ENCODE results near the gene SEMA4C.

Gene SEMA4C

GRCh38 chr2:96884299-96885094 lies 14.6 kb upstream of the SEMA4C start:
- no peak overlapping the region for H3K4me3 ChIP-seq
- peak overlapping the region in 2 of 21 experiments; percentile 1 to 35 for H3K27ac ChIP-seq

GRCh38 chr2:96883306-96883705 lies 13.4 kb upstream of the SEMA4C start:
- H3K27ac ChIP-seq = peak overlapping the region in 8 of 21 experiments; percentile 2 to 81 (median 68)

GRCh38 chr2:96882906-96883305 lies 13.0 kb upstream of the SEMA4C start:
- no peak overlapping the region for H3K4me3 ChIP-seq
- H3K27ac ChIP-seq = peak overlapping the region in 19 of 21 experiments; percentile 32 to 81 (median 62)

More at GRCh38 chr2:96883306-96883705, 13.4 kb upstream of the SEMA4C start:
- no peak overlapping the region for H3K4me3 ChIP-seq

GRCh38 chr2:96882230-96882629 lies 12.3 kb upstream of the SEMA4C start:
- peak overlapping the region in 20 of 21 experiments; percentile 32 to 81 (median 60) for H3K27ac ChIP-seq

GRCh38 chr2:96881349-96882195 lies 11.7 kb upstream of the SEMA4C start:
- peak overlapping the region in 19 of 21 experiments; percentile 32 to 81 (median 62) for H3K27ac ChIP-seq
- H3K4me3 ChIP-seq = no peak overlapping the region

More at GRCh38 chr2:96882230-96882629, 12.3 kb upstream of the SEMA4C start:
- no peak overlapping the region for H3K4me3 ChIP-seq

- Histone ChIP-seq H3K27ac (peak overlapping the region in 4 of 21 experiments; percentile 32 to 72 (median 46)), H3K4me3 (no peak overlapping the region)
Measured at GRCh38 chr2:96880891-96881273, 11.0 kb upstream of the SEMA4C start.

- no peak overlapping the region for H3K27ac ChIP-seq
- H3K4me3 ChIP-seq = no peak overlapping the region
Measured at GRCh38 chr2:96879545-96880040, 9.7 kb upstream of the SEMA4C start.

- Histone ChIP-seq H3K27ac (no peak overlapping the region), H3K4me3 (no peak overlapping the region)
Measured at GRCh38 chr2:96878796-96879544, 9.1 kb upstream of the SEMA4C start.

- H3K4me3 ChIP-seq = no peak overlapping the region
- no peak overlapping the region for H3K27ac ChIP-seq
Measured at GRCh38 chr2:96878171-96878570, 8.3 kb upstream of the SEMA4C start.

- H3K27ac ChIP-seq = no peak overlapping the region
- H3K4me3 ChIP-seq = no peak overlapping the region
Measured at GRCh38 chr2:96877631-96878092, 7.8 kb upstream of the SEMA4C start.

- Histone ChIP-seq H3K27ac (peak overlapping the region in 1 of 21 experiments; percentile 55), H3K4me3 (no peak overlapping the region)
Measured at GRCh38 chr2:96877042-96877451, 7.2 kb upstream of the SEMA4C start.

- Histone ChIP-seq H3K27ac (peak overlapping the region in 9 of 21 experiments; percentile 3 to 55 (median 31)), H3K4me3 (no peak overlapping the region)
Measured at GRCh38 chr2:96876269-96877041, 6.6 kb upstream of the SEMA4C start.

- Histone ChIP-seq H3K27ac (peak overlapping the region in 9 of 21 experiments; percentile 2 to 73 (median 25)), H3K4me3 (no peak overlapping the region)
Measured at GRCh38 chr2:96875498-96876268, 5.8 kb upstream of the SEMA4C start.

- H3K27ac ChIP-seq = peak overlapping the region in 10 of 21 experiments; percentile 6 to 73 (median 50)
- H3K4me3 ChIP-seq = no peak overlapping the region
Measured at GRCh38 chr2:96874198-96874831, 4.4 kb upstream of the SEMA4C start.

- H3K4me3 ChIP-seq = no peak overlapping the region
- H3K27ac ChIP-seq = peak overlapping the region in 11 of 21 experiments; percentile 5 to 73 (median 46)
Measured at GRCh38 chr2:96873651-96874096, 3.8 kb upstream of the SEMA4C start.

GRCh38 chr2:96872591-96873349 lies 2.9 kb upstream of the SEMA4C start:
- Histone ChIP-seq H3K27ac (peak overlapping the region in 6 of 21 experiments; percentile 5 to 73 (median 20)), H3K4me3 (no peak overlapping the region)
